Stimulated activated naive CD8-positive, alpha-beta T cell treated with anti-CD3 and anti-CD28 coated beads, Interleukin-15, Interleukin-2, amounts not matched to agents 100 ng/mL and 50 ng/mL, for 24 hours (primary cell): ENCODE measurements around the gene SDF2.

Source experiments
- H3K27ac Mint-ChIP-seq: one replicate; pipeline ENCODE4 v1.8.0; 2021; ENCODE audit warnings: mild to moderate bottlenecking, mixed read lengths
- H3K27me3 Mint-ChIP-seq: one replicate; pipeline ENCODE4 v1.8.0; 2021; ENCODE audit warnings: mixed read lengths
- H3K36me3 Mint-ChIP-seq: one replicate; pipeline ENCODE4 v1.8.0; 2021; ENCODE audit warnings: low read depth, mixed read lengths
- H3K4me1 Mint-ChIP-seq: one replicate; pipeline ENCODE4 v1.8.0; 2021; ENCODE audit warnings: low read depth, mixed read lengths
- H3K4me3 Mint-ChIP-seq: one replicate; pipeline ENCODE4 v1.8.0; 2021; ENCODE audit warnings: mild to moderate bottlenecking, mixed read lengths
- H3K9me3 Mint-ChIP-seq: one replicate; pipeline ENCODE4 v1.8.0; 2021; ENCODE audit warnings: mixed read lengths

SDF2 gene, protein sequence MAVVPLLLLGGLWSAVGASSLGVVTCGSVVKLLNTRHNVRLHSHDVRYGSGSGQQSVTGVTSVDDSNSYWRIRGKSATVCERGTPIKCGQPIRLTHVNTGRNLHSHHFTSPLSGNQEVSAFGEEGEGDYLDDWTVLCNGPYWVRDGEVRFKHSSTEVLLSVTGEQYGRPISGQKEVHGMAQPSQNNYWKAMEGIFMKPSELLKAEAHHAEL

DNA sequence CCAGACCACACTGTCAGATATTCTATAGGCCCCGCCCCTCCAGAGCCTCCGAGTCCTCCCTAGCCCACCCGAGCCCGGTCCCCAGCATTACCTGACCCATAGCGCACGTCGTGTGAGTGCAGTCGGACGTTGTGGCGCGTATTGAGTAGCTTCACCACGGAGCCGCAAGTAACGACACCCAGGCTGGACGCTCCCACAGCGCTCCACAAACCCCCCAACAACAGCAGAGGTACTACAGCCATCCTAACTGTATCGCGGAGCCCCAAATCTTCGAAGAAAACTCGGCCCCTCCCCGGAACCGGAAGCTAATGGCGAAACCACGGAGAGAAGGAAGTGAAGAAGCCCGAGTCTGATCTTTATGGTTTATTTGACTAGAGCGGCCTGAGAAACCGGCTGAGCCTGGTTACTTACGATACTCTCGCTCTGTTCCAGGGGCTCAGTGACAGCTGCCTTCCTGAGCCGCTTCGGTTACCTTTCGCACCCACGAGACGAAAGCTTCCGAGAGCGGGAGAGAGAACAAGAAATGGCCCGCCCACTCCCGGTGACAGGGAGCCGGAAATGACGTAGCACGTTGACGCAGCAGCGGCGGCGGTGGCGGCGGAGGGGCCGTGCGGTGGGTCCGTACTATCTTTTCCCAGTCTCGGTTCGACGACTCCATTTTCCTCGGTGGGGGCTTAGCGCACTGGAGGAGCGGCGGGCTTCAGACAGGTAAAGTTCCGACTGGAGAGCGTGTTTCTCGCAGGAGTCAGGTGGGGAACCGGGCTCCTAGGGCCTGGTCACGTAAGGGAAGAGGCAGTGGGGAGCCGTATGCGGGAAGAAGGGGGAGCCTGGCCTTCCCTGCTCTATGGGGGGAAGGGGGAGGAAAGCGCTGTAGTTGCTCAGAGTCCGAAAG, at the start of gene SDF2, which contains the start of gene SUPT6H:
SDF2 (minus strand) TSS at position 272 of the 892 bp plus-strand sequence; CDS start at position 242, 30 bp downstream.
SUPT6H (plus strand) TSS at position 571 of the 892 bp plus-strand sequence. CDS start 11,197 bp downstream, outside the sequence.
- peaks cover 54% of the 10 kb centered on the region for H3K4me1 Mint-ChIP-seq
- H3K36me3 Mint-ChIP-seq = peaks cover 59% of the 10 kb centered on the region
- no peaks in the 10 kb centered on the region for H3K27me3 Mint-ChIP-seq
- H3K4me3 Mint-ChIP-seq = peak within 1 kb of the TSS; percentile 100
- H3K9me3 Mint-ChIP-seq = no peaks in the 10 kb centered on the region
- H3K27ac Mint-ChIP-seq = peak within 1 kb of the TSS; percentile 100

DNA sequence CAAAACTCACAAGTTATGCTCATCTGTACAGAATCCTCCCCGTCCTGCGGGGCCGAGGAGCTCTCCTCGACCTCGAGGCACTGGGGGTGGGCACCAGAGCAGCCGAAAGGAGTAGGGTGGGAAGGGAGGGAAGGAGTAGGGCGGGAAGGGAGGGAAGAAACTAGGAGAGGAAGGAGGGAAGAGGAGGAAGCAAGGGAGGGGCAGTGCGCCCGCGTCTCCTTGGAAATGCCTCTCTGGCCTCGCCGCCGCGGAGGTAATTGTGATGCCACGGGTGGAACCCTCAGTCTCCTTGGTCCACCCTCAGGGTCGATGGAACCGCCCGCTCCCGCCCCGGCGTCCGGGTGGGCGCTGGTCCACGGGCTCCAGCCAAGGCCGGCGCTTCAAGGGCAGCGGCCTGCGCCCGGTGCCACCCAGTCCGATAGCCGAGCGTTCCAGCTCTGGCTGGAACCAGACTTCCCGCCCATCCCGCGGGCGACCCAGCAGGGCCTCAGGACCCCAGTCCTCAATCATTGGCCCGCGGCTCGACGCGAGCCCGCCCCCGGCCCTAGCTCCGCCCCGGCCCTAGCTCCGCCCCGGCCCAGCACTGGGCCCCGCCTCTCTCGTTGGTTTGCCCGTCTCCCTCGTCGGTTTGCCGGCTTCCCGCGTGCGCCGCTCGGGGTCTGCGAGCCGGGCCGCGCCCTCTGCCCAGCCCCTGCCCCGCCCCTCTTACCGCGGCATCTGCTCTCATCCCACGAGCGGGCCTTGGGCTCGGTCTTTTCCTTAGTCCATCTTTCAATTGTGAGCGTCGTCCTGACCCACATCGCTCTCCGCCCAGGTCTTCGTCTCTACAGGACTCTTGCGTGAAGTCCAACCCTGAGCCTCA, 49.4 kb upstream of the SDF2 start:
- Mint-ChIP-seq H3K27ac (peak overlapping the region; percentile 91), H3K9me3 (no peaks in the 10 kb centered on the region), H3K4me3 (peak overlapping the region; percentile 86), H3K4me1 (peaks cover 19% of the 10 kb centered on the region), H3K36me3 (peaks cover 8% of the 10 kb centered on the region), H3K27me3 (peaks cover 9% of the 10 kb centered on the region)

DNA sequence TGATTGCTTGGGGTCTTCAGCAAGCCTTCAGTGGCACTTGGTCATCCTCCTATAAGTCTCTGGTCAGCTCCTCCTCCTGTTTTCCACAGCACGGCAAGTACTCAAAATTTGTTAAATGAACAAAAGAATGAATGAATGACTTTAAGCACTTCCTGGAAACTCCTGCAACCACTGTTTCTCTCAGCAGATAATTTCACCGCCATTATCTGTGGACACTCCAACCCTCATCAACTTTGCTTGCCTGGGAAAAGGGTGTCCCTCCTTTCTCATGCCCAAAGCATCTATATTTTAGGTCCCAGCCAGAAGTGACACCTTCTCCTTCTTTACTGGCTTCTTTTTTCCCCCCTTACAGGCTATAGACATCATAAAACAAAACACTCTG, 45.6 kb upstream of the SDF2 start:
- H3K9me3 Mint-ChIP-seq = no peaks in the 10 kb centered on the region
- H3K27ac Mint-ChIP-seq = no peak overlapping the region
- no peak overlapping the region for H3K4me3 Mint-ChIP-seq
- H3K4me1 Mint-ChIP-seq = peaks cover 15% of the 10 kb centered on the region
- H3K27me3 Mint-ChIP-seq = no peaks in the 10 kb centered on the region
- H3K36me3 Mint-ChIP-seq = peaks cover 26% of the 10 kb centered on the region

DNA sequence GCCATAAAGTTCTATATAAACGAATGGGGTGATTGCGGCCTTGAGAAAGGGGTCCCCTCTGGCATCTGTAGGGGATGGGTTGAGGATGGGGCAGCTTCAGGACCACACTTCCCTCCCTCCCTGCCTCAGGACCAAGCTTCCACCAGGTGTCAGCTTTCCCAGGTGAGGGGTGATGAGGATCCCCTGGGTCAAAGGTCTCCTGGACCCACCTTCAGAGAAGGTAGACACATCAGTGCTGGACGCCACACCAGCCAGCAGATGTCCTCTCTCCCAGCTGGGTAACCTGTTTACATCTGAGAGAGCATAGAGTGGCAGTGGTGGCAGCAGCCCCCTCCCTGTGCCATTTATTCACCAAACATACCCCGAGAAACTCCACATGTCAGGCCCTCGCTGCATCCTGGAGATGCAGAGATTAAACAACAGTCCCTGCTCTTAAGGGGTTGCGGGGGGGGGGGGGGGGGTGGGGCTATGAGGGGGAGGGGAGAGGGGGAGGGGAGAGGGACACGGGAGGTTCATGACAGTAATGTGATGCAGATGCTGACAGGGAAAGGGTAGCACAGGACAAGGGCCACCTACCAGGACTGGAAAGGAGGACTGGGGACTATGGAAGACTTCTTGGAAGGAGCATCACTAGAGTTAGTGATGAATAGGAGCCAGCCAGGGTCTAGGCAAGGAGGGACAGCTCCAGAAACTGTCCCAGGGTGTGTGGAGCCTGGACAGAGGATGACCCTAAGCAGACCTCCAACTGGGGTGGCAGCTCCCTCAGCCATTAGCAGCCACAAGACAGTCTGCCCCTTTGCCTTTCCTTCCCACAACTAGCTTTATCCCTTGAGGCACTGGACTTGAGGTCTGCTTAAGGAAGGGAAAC, 45.0 kb upstream of the SDF2 start:
- Mint-ChIP-seq H3K27me3 (no peaks in the 10 kb centered on the region), H3K4me1 (peaks cover 9% of the 10 kb centered on the region), H3K36me3 (peaks cover 31% of the 10 kb centered on the region), H3K27ac (no peak overlapping the region), H3K4me3 (no peak overlapping the region), H3K9me3 (no peaks in the 10 kb centered on the region)

DNA sequence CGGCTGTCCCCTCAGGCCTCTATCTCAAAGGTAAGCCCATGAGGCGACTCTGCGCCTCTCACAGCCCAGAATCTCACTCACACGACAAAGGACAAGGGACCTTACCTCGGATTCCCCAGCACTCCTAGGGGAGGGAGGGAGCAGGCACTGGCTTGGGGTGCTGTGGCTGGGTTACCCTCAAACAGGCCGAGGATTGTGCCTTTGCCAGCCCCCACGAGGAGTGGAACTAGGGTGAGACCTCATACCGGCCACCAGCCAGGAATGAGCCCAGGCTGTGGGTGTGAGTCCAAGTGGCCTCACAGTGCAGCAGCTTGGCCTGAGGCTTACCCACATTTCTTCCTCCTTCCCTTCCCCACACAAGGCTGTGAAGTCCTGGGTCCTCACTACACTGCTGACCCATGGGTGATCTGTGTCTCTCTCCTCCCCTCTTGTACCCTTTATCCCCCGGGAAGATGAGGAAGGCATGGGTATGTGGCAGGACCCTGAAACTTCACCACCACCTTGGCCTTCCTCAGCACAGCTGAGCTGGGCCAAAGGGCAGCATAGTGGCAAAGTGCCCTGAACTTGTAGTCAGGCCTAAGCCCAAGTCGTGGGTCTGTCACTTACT, 44.1 kb upstream of the SDF2 start:
- Mint-ChIP-seq H3K27ac (no peak overlapping the region), H3K27me3 (no peaks in the 10 kb centered on the region), H3K9me3 (no peaks in the 10 kb centered on the region), H3K4me3 (no peak overlapping the region), H3K36me3 (peaks cover 37% of the 10 kb centered on the region), H3K4me1 (peaks cover 4% of the 10 kb centered on the region)

DNA sequence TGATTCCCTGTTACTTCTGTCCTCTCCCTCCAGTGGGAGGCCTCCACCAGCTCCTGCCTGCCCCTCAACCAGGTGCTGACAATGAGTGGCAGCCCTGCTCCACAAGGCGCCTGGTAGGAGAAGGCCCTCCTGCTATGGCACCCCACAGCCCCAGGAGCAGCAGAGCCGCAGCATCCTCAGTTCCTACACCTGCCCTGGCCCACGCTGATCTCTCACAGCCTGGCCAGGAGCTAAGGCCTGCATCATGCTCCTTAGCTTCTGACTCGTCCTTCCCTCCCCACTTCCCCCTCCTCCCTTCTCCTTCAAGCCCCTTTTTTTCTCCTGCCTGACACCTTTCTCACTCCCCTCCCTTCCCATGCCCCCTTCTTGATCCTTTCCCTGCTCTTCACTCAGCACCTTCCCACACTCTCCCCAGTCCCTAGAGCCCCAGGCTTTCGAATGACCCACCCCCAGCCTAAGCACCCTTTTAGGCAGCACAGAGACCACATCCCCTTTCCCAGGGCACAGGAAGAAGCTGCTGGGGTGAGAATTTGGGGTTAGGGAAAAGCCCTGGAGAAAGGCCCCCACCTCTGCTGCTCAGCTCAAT, 43.5 kb upstream of the SDF2 start:
- Mint-ChIP-seq H3K4me3 (no peak overlapping the region), H3K27me3 (no peaks in the 10 kb centered on the region), H3K36me3 (peaks cover 42% of the 10 kb centered on the region), H3K4me1 (no peaks in the 10 kb centered on the region), H3K9me3 (no peaks in the 10 kb centered on the region), H3K27ac (peak overlapping the region; percentile 26)

DNA sequence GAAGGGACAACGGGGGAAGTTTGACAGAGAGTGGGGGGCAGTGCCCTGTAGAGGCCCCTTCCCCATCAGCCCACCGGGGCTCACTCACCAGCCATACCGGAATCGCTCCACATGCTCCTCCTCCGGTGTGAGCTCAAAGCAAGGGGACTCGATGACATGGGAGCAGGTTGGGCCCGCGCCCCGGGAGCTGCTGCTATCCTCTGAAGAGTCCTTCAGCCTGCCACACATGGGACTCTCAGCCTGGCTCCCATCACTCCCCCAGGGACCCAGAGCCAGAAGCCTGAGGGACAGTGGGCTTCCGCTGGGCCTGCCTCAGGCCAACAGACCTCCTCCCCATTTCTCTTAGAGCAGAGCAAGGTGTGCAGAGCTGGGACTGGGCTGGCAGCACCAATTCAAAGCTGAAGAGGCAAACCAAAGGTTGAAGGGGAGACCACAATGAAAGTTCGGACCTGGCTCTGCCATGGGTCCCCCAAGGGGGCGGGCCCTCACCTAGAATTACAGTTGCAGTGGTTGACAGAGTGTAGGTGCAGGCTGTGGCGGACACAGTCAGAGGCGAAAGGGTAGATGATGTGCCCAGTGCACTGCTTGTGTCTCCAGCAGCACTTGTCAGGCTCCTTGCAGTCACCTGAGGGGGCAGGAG, 42.6 kb upstream of the SDF2 start:
- no peaks in the 10 kb centered on the region for H3K9me3 Mint-ChIP-seq
- no peaks in the 10 kb centered on the region for H3K27me3 Mint-ChIP-seq
- no peaks in the 10 kb centered on the region for H3K4me1 Mint-ChIP-seq
- H3K27ac Mint-ChIP-seq = no peak overlapping the region
- H3K36me3 Mint-ChIP-seq = peaks cover 48% of the 10 kb centered on the region
- no peak overlapping the region for H3K4me3 Mint-ChIP-seq

DNA sequence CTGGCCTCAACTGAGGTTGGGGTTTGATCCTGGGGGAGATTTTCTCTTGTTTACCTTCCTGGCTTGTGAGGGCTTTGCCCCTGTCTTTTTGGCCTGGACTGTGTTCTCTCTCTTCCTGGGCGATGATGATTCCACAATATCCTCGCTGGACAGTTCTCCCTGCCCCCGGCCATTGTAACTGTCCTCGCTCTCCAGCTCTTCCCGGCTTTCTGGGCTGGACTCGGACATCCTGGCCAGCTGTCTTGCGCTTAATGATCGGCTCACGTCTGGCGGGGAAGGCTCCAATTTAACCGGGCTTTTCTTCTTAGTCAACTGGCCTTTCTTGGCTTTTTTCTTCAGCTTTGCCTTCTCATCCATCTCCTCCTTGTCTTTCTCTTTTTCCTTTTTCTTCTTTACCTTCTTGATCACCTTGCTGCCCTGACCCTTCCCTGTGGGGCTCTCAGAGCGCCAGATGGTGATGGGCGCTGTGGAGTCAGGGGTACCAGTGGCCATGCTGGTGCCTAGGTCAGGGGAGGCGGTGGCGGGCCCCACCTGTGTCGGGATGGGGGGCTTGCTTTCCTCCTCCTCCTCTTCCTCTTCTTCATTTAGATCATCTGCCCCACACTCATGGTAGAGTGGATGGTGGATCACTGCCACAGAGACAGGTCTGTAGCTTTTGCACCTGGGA, 42.0 kb upstream of the SDF2 start:
- Mint-ChIP-seq H3K27me3 (no peaks in the 10 kb centered on the region), H3K27ac (no peak overlapping the region), H3K4me1 (no peaks in the 10 kb centered on the region), H3K9me3 (no peaks in the 10 kb centered on the region), H3K36me3 (peaks cover 54% of the 10 kb centered on the region), H3K4me3 (no peak overlapping the region)

DNA sequence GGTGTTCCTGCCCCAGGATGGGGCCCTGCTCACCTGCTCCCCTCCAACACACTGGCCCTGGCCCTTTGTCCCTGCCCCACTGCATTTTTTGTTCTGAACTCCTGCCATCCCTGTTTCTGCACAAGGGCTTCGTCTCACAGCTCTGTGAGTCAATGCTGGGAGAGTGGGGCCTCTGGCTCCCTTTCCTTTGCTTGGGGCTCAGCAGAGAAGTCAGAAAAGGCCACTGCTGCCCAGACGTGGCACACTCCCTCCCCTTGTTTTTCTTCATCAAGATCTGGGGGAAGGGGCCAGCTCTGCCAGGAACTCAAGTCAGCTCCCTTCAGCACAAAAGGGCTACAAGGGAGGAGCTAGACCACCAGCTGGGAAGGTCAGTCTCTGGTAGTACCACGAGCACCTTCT, 41.0 kb upstream of the SDF2 start:
- H3K4me1 Mint-ChIP-seq = peaks cover 7% of the 10 kb centered on the region
- H3K27me3 Mint-ChIP-seq = no peaks in the 10 kb centered on the region
- H3K27ac Mint-ChIP-seq = no peak overlapping the region
- no peak overlapping the region for H3K4me3 Mint-ChIP-seq
- no peaks in the 10 kb centered on the region for H3K9me3 Mint-ChIP-seq
- H3K36me3 Mint-ChIP-seq = peaks cover 57% of the 10 kb centered on the region

DNA sequence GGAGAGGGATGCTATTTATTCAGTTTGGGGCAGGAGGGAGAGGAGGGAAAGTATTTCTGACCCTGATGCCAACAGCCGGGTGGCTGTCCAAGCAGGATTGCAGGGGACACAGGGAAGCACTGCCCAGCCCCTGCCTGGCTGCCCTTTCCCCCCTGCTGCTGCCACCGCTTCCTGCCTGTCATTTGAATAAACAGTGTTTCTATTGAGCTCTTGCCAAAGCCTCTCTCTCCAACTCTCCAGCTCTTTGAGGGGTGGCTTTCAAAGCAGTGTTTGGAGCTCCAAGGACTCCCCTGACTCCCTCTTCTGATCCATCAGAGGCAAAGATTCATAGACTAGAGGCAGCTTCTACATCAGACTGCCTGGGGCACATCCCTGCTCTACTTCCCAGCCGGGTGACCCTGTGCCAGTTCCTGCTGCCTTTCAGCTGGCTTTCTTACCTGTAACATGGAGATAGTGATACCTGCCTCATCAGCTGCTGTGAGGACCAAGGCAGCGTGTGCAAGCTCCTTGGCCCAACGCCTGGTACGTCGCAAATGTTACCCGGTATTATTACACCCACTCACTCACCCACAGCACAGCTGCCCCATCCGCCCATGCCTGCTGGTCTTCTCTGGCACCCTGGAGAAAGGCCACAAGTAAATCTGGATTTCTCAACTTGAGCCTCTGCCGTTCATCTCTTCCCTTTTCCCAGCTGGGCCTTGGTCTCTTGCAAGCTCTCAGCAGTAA, 40.5 kb upstream of the SDF2 start:
- peaks cover 9% of the 10 kb centered on the region for H3K4me1 Mint-ChIP-seq
- peaks cover 62% of the 10 kb centered on the region for H3K36me3 Mint-ChIP-seq
- no peak overlapping the region for H3K27ac Mint-ChIP-seq
- H3K27me3 Mint-ChIP-seq = no peaks in the 10 kb centered on the region
- no peaks in the 10 kb centered on the region for H3K9me3 Mint-ChIP-seq
- no peak overlapping the region for H3K4me3 Mint-ChIP-seq

DNA sequence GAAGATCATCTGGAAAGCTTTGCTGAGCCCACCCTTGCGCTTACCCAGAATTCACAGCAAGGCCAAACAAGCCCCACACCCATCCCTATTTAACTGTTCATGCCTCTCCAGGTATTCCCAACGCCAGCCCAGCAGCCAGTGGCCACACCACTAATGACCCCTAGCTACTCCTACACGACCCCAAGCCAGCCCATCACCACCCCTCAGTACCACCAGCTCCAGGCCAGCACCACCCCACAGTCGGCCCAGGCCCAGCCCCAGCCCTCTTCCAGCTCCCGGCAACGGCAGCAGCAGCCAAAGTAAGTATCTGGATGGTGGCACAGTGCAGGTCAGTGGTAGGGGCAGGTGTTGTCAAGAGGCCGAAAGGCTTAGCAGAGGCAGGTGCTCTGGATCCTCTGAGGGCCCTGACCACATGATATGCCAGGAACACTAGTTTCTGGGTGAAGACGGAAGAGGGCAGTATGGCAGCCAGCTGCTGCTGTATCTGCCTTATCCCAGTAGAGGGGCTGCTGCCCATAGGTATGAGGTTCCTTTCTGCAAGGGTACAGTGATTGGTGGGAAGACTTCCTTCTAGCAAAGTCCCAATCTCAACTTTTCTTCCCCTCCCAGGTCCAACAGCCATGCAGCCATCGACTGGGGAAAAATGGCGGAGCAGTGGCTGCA, 39.3 kb upstream of the SDF2 start:
- H3K9me3 Mint-ChIP-seq = no peaks in the 10 kb centered on the region
- peaks cover 9% of the 10 kb centered on the region for H3K4me1 Mint-ChIP-seq
- no peak overlapping the region for H3K4me3 Mint-ChIP-seq
- H3K36me3 Mint-ChIP-seq = peaks cover 67% of the 10 kb centered on the region
- no peak overlapping the region for H3K27ac Mint-ChIP-seq
- H3K27me3 Mint-ChIP-seq = no peaks in the 10 kb centered on the region

DNA sequence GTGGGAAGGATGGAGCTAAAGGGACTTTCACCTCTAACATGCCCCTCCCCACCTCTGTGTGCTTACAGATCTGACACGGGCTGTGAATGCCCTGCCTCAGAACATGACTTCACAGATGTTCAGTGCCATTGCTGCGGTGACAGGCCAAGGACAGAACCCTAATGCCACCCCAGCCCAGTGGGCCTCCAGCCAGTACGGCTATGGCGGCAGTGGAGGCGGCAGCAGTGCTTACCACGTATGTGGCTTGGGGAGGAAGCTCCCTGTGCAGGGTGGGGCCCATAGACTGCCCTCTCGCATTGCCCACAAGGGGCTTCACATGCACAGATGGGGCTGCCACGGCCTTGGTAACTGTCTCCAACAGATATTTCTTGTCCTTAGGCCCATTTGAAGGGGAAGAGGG, 38.6 kb upstream of the SDF2 start:
- H3K36me3 Mint-ChIP-seq = peaks cover 68% of the 10 kb centered on the region
- H3K9me3 Mint-ChIP-seq = no peaks in the 10 kb centered on the region
- H3K27ac Mint-ChIP-seq = no peak overlapping the region

More for the DNA sequence above, 38.6 kb upstream of the SDF2 start:
- peaks cover 9% of the 10 kb centered on the region for H3K4me1 Mint-ChIP-seq
- H3K4me3 Mint-ChIP-seq = no peak overlapping the region
- no peaks in the 10 kb centered on the region for H3K27me3 Mint-ChIP-seq
